ENCODE measurements around the gene SLC12A7. TPM values are rescaled to one million over a fixed set of nuclear protein-coding genes. Genes with fewer than 3 reads are reported as not detected.

The SLC12A7 gene
- total RNA-seq, 2 experiments from 2014 or later, result 32.6 to 34.2 TPM

DNA sequence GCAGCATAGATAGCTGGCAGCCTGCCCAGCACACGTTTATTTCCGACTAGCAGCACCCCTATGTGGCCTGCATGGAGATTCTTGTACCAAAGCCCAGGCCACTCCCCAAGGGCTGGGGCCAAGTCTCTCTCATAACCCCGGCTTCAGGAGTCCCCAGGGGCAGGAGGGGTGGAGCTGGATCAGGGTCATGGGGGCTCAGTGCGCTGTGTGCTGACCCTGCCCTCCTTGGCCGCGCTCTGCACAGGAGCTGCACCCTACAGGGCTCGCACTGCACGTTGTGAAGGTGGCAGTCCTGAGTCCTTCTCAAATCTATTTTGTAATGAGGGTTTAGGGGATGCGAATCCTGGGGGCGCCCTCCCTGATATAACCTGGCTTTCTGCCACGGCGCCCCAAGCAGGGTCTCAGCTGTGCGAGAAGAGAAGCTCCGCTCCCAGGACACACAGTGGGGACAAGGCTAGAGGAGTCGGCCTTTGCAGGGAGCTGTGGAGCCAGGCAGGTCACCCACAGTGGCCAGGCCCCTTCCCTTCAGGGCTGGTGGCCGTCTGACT lies 74.7 kb downstream of the SLC12A7 start:
- Mint-ChIP-seq H3K4me3 (no peak overlapping the region), H3K27ac (no peak overlapping the region), H3K4me1 (peaks cover 2% of the 10 kb centered on the region), H3K27me3 (no peaks in the 10 kb centered on the region), H3K9me3 (peaks cover 29% of the 10 kb centered on the region), H3K36me3 (ENCODE audit: low read depth) (no peaks in the 10 kb centered on the region)
- POLR2A ChIA-PET, result no interaction called here
- no peak for DNase-seq
- CTCF ChIA-PET, result no interaction called here

DNA sequence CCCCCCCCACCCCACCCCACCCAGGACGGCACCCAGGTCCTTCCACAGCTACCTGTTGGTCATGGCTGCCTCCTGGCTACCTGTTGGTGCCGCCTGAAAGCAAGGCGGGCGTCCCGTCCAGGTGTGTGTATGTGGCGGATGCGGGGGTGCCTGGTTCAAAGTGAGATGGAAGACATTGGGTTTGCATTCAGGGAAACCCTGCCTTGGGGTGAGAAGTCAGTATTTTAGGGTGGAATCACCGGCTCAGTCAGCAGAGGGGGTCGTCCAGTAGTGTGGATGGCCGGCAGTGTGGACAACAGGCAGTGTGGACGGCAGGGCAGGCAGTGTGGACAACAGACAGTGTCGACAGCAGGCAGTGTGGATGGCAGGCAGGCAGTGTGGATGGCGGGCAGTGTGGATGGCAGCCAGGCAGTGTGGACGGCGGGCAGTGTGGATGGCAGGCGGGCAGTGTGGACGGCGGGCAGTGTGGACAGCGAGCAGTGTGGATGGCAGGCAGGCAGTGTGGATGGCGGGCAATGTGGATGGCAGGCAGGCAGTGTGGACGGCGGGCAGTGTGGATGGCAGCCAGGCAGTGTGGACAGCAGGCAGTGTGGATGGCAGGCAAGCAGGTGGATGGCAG lies 75.2 kb downstream of the SLC12A7 start:
- H3K27me3 Mint-ChIP-seq, result no peaks in the 10 kb centered on the region
- DNase-seq, result no peak
- no peaks in the 10 kb centered on the region for H3K36me3 Mint-ChIP-seq (ENCODE audit: low read depth)
- peaks cover 23% of the 10 kb centered on the region for H3K9me3 Mint-ChIP-seq
- CTCF ChIA-PET, result no interaction called here
- peaks cover 2% of the 10 kb centered on the region for H3K4me1 Mint-ChIP-seq
- H3K4me3 Mint-ChIP-seq, result no peak overlapping the region
- POLR2A ChIA-PET, result no interaction called here
- H3K27ac Mint-ChIP-seq, result no peak overlapping the region

- H3K27me3 Mint-ChIP-seq, result no peaks in the 10 kb centered on the region
- peaks cover 2% of the 10 kb centered on the region for H3K4me1 Mint-ChIP-seq
- H3K4me3 Mint-ChIP-seq, result no peak overlapping the region
- POLR2A ChIA-PET, result no interaction called here
- H3K36me3 Mint-ChIP-seq (ENCODE audit: low read depth), result no peaks in the 10 kb centered on the region
- H3K9me3 Mint-ChIP-seq, result peaks cover 15% of the 10 kb centered on the region
- CTCF ChIA-PET, result no interaction called here
- DNase-seq, result no peak
- H3K27ac Mint-ChIP-seq, result no peak overlapping the region
These were observed 76.2 kb downstream of the SLC12A7 start for GRCh38 chr5:1035421-1036405.

DNA sequence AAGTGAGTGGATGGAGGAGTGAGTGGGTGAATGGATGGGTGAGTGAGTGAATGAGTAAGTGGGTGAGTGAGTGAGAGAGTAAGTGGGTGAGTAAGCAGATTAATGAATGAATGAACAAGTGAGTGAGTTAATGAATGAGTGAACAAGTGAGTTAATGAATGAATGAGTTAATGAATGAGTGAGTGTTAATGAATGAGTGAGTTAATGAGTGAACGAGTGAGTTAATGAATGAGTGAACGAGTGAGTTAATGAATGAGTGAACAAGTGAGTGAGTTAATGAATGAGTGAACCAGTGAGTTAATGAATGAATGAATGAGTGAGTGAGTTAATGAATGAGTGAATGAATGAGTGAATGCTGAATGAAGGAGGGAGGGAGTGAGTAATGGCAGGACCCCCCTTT lies 76.9 kb downstream of the SLC12A7 start:
- peaks cover 10% of the 10 kb centered on the region for H3K9me3 Mint-ChIP-seq
- H3K36me3 Mint-ChIP-seq (ENCODE audit: low read depth), result no peaks in the 10 kb centered on the region
- peaks cover 2% of the 10 kb centered on the region for H3K4me1 Mint-ChIP-seq
- no peak for DNase-seq
- ChIA-PET POLR2A (no interaction called here), CTCF (no interaction called here)
- H3K27me3 Mint-ChIP-seq, result no peaks in the 10 kb centered on the region
- no peak overlapping the region for H3K4me3 Mint-ChIP-seq
- H3K27ac Mint-ChIP-seq, result no peak overlapping the region

DNA sequence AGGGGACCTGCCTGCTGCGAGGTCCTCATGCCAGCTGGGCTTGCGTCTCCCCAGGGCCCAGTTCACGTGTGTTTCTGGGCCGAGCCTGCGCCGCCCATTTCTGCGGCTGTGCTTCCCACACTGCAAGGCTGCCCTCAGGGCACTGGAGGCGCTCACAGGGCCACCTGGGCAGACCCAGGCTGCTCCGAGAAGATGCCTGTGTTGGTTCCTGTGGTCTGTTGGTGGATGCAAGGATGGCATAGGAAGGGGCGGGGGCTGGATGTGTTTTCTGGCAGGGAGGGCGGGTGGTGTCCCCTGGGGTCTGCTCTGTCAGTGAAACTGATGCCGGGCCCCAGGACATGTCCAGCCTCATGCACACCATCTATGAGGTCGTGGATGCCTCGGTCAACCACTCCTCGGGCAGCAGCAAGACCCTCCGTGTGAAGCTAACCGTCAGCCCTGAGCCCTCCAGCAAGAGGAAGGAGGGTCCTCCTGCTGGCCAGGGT lies 77.4 kb downstream of the SLC12A7 start:
- POLR2A ChIA-PET, result no interaction called here
- no peak overlapping the region for H3K4me3 Mint-ChIP-seq
- no peak overlapping the region for H3K27ac Mint-ChIP-seq
- peaks cover 2% of the 10 kb centered on the region for H3K4me1 Mint-ChIP-seq
- no peaks in the 10 kb centered on the region for H3K36me3 Mint-ChIP-seq (ENCODE audit: low read depth)
- CTCF ChIA-PET, result no interaction called here
- DNase-seq, result no peak
- H3K9me3 Mint-ChIP-seq, result peaks cover 6% of the 10 kb centered on the region
- no peaks in the 10 kb centered on the region for H3K27me3 Mint-ChIP-seq

- CTCF ChIA-PET, result interaction anchor here (0.8 kb wide), 1 partner anchor 15 kb away, joined by 3 read pairs; no protein-coding TSS in a partner anchor
- peaks cover 5% of the 10 kb centered on the region for H3K9me3 Mint-ChIP-seq
- H3K36me3 Mint-ChIP-seq (ENCODE audit: low read depth), result no peaks in the 10 kb centered on the region
- no peak overlapping the region for H3K4me3 Mint-ChIP-seq
- no peaks in the 10 kb centered on the region for H3K27me3 Mint-ChIP-seq
- no peak overlapping the region for H3K27ac Mint-ChIP-seq
- H3K4me1 Mint-ChIP-seq, result peaks cover 2% of the 10 kb centered on the region
- no peak for DNase-seq
- POLR2A ChIA-PET, result no interaction called here
These were observed 78.0 kb downstream of the SLC12A7 start for GRCh38 chr5:1033606-1034420.

- Mint-ChIP-seq H3K27me3 (no peaks in the 10 kb centered on the region), H3K9me3 (peaks cover 3% of the 10 kb centered on the region), H3K27ac (no peak overlapping the region), H3K36me3 (ENCODE audit: low read depth) (no peaks in the 10 kb centered on the region), H3K4me1 (peaks cover 2% of the 10 kb centered on the region), H3K4me3 (no peak overlapping the region)
- no peak for DNase-seq
- ChIA-PET POLR2A (no interaction called here), CTCF (interaction anchor here (0.8 kb wide), 1 partner anchor 14 kb away, joined by 3 read pairs; no protein-coding TSS in a partner anchor)
These were observed 78.7 kb downstream of the SLC12A7 start for GRCh38 chr5:1033178-1033577.

- Mint-ChIP-seq H3K27ac (no peak overlapping the region), H3K4me1 (peaks cover 2% of the 10 kb centered on the region), H3K36me3 (ENCODE audit: low read depth) (no peaks in the 10 kb centered on the region), H3K4me3 (no peak overlapping the region), H3K9me3 (peaks cover 3% of the 10 kb centered on the region), H3K27me3 (no peaks in the 10 kb centered on the region)
- CTCF ChIA-PET, result no interaction called here
- POLR2A ChIA-PET, result no interaction called here
- DNase-seq, result no peak
These were observed 79.3 kb downstream of the SLC12A7 start for GRCh38 chr5:1032551-1033027.

- Mint-ChIP-seq H3K27ac (no peak overlapping the region), H3K4me3 (no peak overlapping the region), H3K27me3 (no peaks in the 10 kb centered on the region), H3K4me1 (peaks cover 2% of the 10 kb centered on the region), H3K36me3 (ENCODE audit: low read depth) (no peaks in the 10 kb centered on the region), H3K9me3 (peaks cover 3% of the 10 kb centered on the region)
- ChIA-PET CTCF (no interaction called here), POLR2A (no interaction called here)
- DNase-seq, result no peak
These were observed 79.9 kb downstream of the SLC12A7 start for GRCh38 chr5:1032011-1032410.

DNA sequence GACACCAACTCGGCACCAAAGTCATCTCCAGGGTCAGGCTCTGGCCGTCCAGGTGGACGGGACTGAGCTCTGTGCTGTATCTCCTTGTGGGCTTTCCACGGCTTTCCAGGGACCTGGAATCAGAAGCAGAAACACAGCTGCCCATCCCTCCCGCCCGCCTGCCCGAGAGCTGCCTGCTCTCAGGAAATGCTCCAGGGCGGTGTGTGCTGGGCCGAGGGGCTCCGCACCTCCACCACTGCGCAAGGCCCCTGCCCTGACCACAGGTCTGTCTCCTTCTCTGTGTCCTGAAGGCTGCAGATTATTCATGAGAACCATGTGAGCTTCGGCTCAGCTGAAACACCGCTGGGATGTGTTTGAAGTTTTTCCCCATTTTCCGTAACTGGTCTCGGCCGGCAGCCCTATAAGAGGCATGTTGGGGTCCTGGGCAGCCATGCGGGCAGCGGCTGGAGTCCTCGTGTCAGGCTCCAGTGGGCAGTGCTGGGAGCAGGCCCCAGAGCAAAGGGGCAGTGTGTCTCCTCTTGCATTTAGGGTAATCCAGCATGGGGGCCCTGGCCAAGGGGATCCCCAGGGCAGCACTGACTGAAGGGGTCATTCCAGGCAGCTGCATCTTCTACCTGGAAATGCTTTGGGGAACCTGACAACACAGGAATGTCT lies 80.4 kb downstream of the SLC12A7 start:
- Mint-ChIP-seq H3K27ac (no peak overlapping the region), H3K4me3 (no peak overlapping the region), H3K9me3 (peaks cover 3% of the 10 kb centered on the region), H3K4me1 (peaks cover 2% of the 10 kb centered on the region), H3K27me3 (no peaks in the 10 kb centered on the region), H3K36me3 (ENCODE audit: low read depth) (no peaks in the 10 kb centered on the region)
- ChIA-PET POLR2A (no interaction called here), CTCF (no interaction called here)
- no peak for DNase-seq

- Mint-ChIP-seq H3K4me3 (no peak overlapping the region), H3K27ac (no peak overlapping the region), H3K36me3 (ENCODE audit: low read depth) (no peaks in the 10 kb centered on the region), H3K27me3 (no peaks in the 10 kb centered on the region), H3K9me3 (peaks cover 3% of the 10 kb centered on the region), H3K4me1 (peaks cover 2% of the 10 kb centered on the region)
- ChIA-PET CTCF (no interaction called here), POLR2A (no interaction called here)
- DNase-seq, result no peak
These were observed 81.0 kb downstream of the SLC12A7 start for GRCh38 chr5:1030801-1031271.

GRCh38 chr5:1029945-1030625 lies 81.8 kb downstream of the SLC12A7 start:
- no peak overlapping the region for H3K27ac Mint-ChIP-seq
- peaks cover 2% of the 10 kb centered on the region for H3K4me1 Mint-ChIP-seq
- H3K9me3 Mint-ChIP-seq, result peaks cover 3% of the 10 kb centered on the region
- DNase-seq, result no peak
- H3K36me3 Mint-ChIP-seq (ENCODE audit: low read depth), result no peaks in the 10 kb centered on the region
- POLR2A ChIA-PET, result no interaction called here
- H3K4me3 Mint-ChIP-seq, result no peak overlapping the region
- CTCF ChIA-PET, result no interaction called here
- H3K27me3 Mint-ChIP-seq, result no peaks in the 10 kb centered on the region
